GM12878 (cell line): ENCODE data around the gene SCNN1G. TPM values are rescaled to one million over a fixed set of nuclear protein-coding genes. Genes with fewer than 3 reads are reported as not detected.

Experiments used
- ATF7 ChIP-seq: fragments of 450-650 bp; IDR thresholded peaks from 2 replicates; pipeline ENCODE4 v1.6.1; 2016; ENCODE audit warnings: low read depth, mild to moderate bottlenecking
- BMI1 ChIP-seq: fragments of 450-650 bp; IDR thresholded peaks from 2 replicates; pipeline ENCODE4 v1.6.1; 2016; ENCODE audit warnings: mild to moderate bottlenecking, moderate library complexity, borderline replicate concordance
- CBX3 ChIP-seq: fragments of 200-600 bp; sonication (generic); IDR thresholded peaks from 2 replicates; pipeline ENCODE4 v1.6.1; 2016; ENCODE audit warnings: low read depth, borderline replicate concordance
- E2F8 ChIP-seq: fragments of 450-650 bp; IDR thresholded peaks from 2 replicates; pipeline ENCODE4 v1.6.1; 2018; ENCODE audit warnings: mild to moderate bottlenecking, low read depth, moderate library complexity; ENCODE audit not compliant: partially characterized antibody
- EP300 ChIP-seq, 2 experiments: fragments of 150-350 bp in 1 of 2; IDR thresholded peaks; 2 replicates each; pipeline ENCODE4 v1.6.1; 2011 to 2012; ENCODE audit warnings: low read depth in 2 of 2, low read length in 2 of 2, borderline replicate concordance in 1 of 2, improper control_type of control experiment in 1 of 2, inconsistent platforms in 1 of 2; ENCODE audit not compliant: control insufficient read depth in 1 of 2
- MTA2 ChIP-seq: fragments of 450-650 bp; IDR thresholded peaks from 2 replicates; pipeline ENCODE4 v1.6.1; 2016; ENCODE audit warnings: low read depth, mild to moderate bottlenecking, moderate library complexity
- MXI1 ChIP-seq: fragments of 150-350 bp; IDR thresholded peaks from 2 replicates; pipeline ENCODE4 v1.6.1; 2011; ENCODE audit warnings: low read depth, mild to moderate bottlenecking, inconsistent platforms, low read length, improper control_type of control experiment
- PKNOX1 ChIP-seq: fragments of 450-650 bp; IDR thresholded peaks from 2 replicates; pipeline ENCODE4 v1.6.1; 2016; ENCODE audit warnings: mild to moderate bottlenecking
- PML ChIP-seq: IDR thresholded peaks from 2 replicates; pipeline ENCODE4 v1.6.1; 2012; ENCODE audit warnings: low read length, inconsistent platforms
- SMC3 ChIP-seq: IDR thresholded peaks from 2 replicates; pipeline ENCODE4 v1.6.1; 2011; ENCODE audit warnings: low read length, improper control_type of control experiment, borderline replicate concordance
- TARDBP ChIP-seq: IDR thresholded peaks from 2 replicates; pipeline ENCODE4 v1.6.1; 2016; ENCODE audit warnings: borderline replicate concordance
- polyA plus RNA-seq, 11 experiments: library from polyadenylated mRNA; depleted of rRNA in 4 of 11; unstranded in 6 of 11; stranded (reverse) in 5 of 11; fragments of >200 nt; fragmentation: Nextera tagmentation in 4 of 11; fragmentation: Illumina TruSeq in 1 of 11; extraction: Ambion mirVana in 4 of 11; extraction: Trizol in 1 of 11; gene quantifications; 1 replicate in 1 of 11; 2 replicates in 10 of 11; pipeline versions ENCODE4 v1.2.1 to v1.2.3, GENCODE V29; 2011 to 2016; ENCODE audit warnings: inconsistent platforms in 2 of 11, missing spikeins in 2 of 11, low read depth in 1 of 11
- total RNA-seq, 4 experiments: library from RNA; depleted of rRNA in 3 of 4; stranded (reverse); fragments of >200 nt in 3 of 4; fragmentation: Illumina TruSeq in 1 of 4; extraction: Trizol in 1 of 4; gene quantifications; 2 replicates each; pipeline versions ENCODE4 v1.2.1 to v1.2.3, GENCODE V29; 2013 to 2021
- TF ChIP-seq, protein P1 (sequence below): IDR thresholded peaks from 2 replicates; pipeline ENCODE4 v1.6.1; 2011; ENCODE audit warnings: borderline replicate concordance, low read depth, mild to moderate bottlenecking, moderate library complexity, mixed read lengths, low read length; ENCODE audit not compliant: insufficient read depth; ENCODE audit errors: extremely low read length
- TF ChIP-seq, protein P2 (sequence below): IDR thresholded peaks from 2 replicates; pipeline ENCODE4 v1.6.1; 2012; ENCODE audit warnings: low read depth, low read length, improper control_type of control experiment

Gene SCNN1G
- total and polyA plus RNA-seq, 10 of the 15 experiments (the other 5 are each of a cell fraction or from before 2014, with no cell fraction given) = 0.04 to 0.86 (median 0.08) TPM; not detected in 5

GRCh38 chr16:23141500-23141899 lies 41.0 kb upstream of the SCNN1G start (continued):
- TF ChIP-seq, protein P1, sequence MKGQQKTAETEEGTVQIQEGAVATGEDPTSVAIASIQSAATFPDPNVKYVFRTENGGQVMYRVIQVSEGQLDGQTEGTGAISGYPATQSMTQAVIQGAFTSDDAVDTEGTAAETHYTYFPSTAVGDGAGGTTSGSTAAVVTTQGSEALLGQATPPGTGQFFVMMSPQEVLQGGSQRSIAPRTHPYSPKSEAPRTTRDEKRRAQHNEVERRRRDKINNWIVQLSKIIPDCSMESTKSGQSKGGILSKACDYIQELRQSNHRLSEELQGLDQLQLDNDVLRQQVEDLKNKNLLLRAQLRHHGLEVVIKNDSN = no peak
- TF ChIP-seq TARDBP = no peak
- no peak for TF ChIP-seq PML
- TF ChIP-seq PKNOX1 = no peak
- TF ChIP-seq EP300 (IDR thresholded peaks at IDR 0.05; ENCODE audit: borderline replicate concordance in 1 of 2, control insufficient read depth in 1 of 2, low read depth in 2 of 2, low read length in 2 of 2) = no peak
- TF ChIP-seq ATF7 = no peak
- TF ChIP-seq, protein P2, sequence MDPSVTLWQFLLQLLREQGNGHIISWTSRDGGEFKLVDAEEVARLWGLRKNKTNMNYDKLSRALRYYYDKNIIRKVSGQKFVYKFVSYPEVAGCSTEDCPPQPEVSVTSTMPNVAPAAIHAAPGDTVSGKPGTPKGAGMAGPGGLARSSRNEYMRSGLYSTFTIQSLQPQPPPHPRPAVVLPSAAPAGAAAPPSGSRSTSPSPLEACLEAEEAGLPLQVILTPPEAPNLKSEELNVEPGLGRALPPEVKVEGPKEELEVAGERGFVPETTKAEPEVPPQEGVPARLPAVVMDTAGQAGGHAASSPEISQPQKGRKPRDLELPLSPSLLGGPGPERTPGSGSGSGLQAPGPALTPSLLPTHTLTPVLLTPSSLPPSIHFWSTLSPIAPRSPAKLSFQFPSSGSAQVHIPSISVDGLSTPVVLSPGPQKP = no peak
- TF ChIP-seq BMI1 = no peak
- TF ChIP-seq CBX3 = no peak
- TF ChIP-seq MTA2 = no peak
- TF ChIP-seq E2F8 = no peak
- no peak for TF ChIP-seq SMC3
- TF ChIP-seq MXI1 = no peak
